Right atrium auricular region (tissue), 2 donors: ENCODE results near the gene ERG. TPM values are rescaled to one million over a fixed set of nuclear protein-coding genes. Genes with fewer than 3 reads are reported as not detected.

Source experiments
- DNase-seq: peaks from one replicate; pipeline ENCODE4 v3.0.0-alpha.2; 2019; ENCODE audit warnings: low spot score
- H3K27ac ChIP-seq, 2 donors: fragments of 200-600 bp; sonication (generic); 1 replicate in 1 of 2; 2 replicates in 1 of 2; pipeline ENCODE4 v1.5.1; 2016 to 2019
- H3K27me3 ChIP-seq, 2 donors: fragments of 200-600 bp; sonication (generic); one replicate each; pipeline versions ENCODE4 v1.5.1 to v1.6.0; 2017 to 2019
- H3K36me3 ChIP-seq: fragments of 200-600 bp; sonication (generic); one replicate; pipeline ENCODE4 v1.5.1; 2016
- H3K4me1 ChIP-seq, 2 donors: fragments of 200-600 bp; sonication (generic); one replicate each; pipeline versions ENCODE4 v1.5.1 to v1.6.0; 2017 to 2019
- H3K4me3 ChIP-seq, 2 donors: fragments of 200-600 bp; sonication (generic); 1 replicate in 1 of 2; 2 replicates in 1 of 2; pipeline ENCODE4 v1.5.1; 2017 to 2019; ENCODE audit warnings: mild to moderate bottlenecking in 1 of 2, moderate library complexity in 1 of 2
- H3K9me3 ChIP-seq, 2 donors: fragments of 200-600 bp; sonication (generic); one replicate each; pipeline ENCODE4 v1.5.1; 2019
- total RNA-seq, 2 donors: library from RNA; depleted of rRNA; stranded (reverse); fragments of >200 nt; gene quantifications; one replicate each; pipeline ENCODE4 v1.1.0, GENCODE V29; 2016
- TF ChIP-seq, protein P1 (sequence below), 2 donors: fragments of 200-600 bp; sonication (generic); IDR thresholded peaks; one replicate each; pipeline ENCODE4 v1.5.1; 2019; ENCODE audit warnings: antibody characterized with exemption in 2 of 2

ERG gene
- total RNA-seq, 2 donors from 2014 or later: 6.3 to 13.2 TPM

DNA sequence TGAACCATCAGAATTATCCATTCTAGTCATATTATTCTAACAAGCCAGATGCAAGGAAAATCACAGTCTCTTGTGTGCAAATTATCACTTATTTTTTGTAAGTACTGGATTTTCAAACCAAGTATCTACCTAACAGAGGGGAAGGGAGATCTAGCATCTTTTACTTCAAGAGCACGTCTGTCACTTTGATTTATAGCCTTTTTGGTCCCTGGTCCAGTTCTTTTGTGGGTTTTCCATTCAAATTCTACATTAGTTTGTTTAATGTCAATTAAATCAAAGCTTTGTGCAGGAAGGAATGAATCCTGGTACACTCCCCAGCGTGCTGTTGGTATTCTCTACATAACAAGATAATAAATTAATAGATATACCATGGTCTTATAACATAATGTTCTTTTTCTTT lies 43.6 kb downstream of the ERG start:
- no peaks in the 10 kb centered on the region for H3K27me3 ChIP-seq
- H3K9me3 ChIP-seq: no peaks in the 10 kb centered on the region
- TF ChIP-seq, protein P1, sequence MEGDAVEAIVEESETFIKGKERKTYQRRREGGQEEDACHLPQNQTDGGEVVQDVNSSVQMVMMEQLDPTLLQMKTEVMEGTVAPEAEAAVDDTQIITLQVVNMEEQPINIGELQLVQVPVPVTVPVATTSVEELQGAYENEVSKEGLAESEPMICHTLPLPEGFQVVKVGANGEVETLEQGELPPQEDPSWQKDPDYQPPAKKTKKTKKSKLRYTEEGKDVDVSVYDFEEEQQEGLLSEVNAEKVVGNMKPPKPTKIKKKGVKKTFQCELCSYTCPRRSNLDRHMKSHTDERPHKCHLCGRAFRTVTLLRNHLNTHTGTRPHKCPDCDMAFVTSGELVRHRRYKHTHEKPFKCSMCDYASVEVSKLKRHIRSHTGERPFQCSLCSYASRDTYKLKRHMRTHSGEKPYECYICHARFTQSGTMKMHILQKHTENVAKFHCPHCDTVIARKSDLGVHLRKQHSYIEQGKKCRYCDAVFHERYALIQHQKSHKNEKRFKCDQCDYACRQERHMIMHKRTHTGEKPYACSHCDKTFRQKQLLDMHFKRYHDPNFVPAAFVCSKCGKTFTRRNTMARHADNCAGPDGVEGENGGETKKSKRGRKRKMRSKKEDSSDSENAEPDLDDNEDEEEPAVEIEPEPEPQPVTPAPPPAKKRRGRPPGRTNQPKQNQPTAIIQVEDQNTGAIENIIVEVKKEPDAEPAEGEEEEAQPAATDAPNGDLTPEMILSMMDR (IDR thresholded peaks at IDR 0.05): no peak
- H3K27ac ChIP-seq: no peak overlapping the region
- H3K36me3 ChIP-seq: no peaks in the 10 kb centered on the region
- H3K4me3 ChIP-seq: no peak overlapping the region
- H3K4me1 ChIP-seq: no peaks in the 10 kb centered on the region
- DNase-seq: no peak

DNA sequence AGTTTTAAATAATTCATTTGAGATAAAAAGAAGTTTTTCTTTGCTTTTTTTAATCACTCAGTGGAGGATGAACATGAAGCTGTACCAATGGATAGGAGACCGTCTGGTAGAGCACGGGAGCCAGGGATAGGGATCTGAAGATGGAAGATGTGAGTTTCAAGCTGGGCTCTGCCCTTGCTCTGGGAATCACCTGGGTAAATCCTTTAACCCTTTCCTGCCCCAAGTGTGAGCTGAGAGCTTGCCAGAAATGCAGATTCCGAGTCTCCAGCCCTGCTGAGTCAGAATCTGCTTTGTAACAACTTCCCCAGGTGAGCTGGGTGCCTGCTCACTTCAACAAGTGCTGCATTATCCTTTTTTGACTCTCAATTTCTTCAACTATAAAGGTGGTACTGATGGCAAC lies 44.1 kb downstream of the ERG start:
- H3K36me3 ChIP-seq: no peaks in the 10 kb centered on the region
- no peak overlapping the region for H3K4me3 ChIP-seq
- no peak for DNase-seq
- peaks cover 0 to 2% of the 10 kb centered on the region in 2 donors for H3K4me1 ChIP-seq
- TF ChIP-seq, protein P1 (IDR thresholded peaks at IDR 0.05): no peak
- no peaks in the 10 kb centered on the region for H3K27me3 ChIP-seq
- H3K27ac ChIP-seq: no peak overlapping the region
- no peaks in the 10 kb centered on the region for H3K9me3 ChIP-seq

DNA sequence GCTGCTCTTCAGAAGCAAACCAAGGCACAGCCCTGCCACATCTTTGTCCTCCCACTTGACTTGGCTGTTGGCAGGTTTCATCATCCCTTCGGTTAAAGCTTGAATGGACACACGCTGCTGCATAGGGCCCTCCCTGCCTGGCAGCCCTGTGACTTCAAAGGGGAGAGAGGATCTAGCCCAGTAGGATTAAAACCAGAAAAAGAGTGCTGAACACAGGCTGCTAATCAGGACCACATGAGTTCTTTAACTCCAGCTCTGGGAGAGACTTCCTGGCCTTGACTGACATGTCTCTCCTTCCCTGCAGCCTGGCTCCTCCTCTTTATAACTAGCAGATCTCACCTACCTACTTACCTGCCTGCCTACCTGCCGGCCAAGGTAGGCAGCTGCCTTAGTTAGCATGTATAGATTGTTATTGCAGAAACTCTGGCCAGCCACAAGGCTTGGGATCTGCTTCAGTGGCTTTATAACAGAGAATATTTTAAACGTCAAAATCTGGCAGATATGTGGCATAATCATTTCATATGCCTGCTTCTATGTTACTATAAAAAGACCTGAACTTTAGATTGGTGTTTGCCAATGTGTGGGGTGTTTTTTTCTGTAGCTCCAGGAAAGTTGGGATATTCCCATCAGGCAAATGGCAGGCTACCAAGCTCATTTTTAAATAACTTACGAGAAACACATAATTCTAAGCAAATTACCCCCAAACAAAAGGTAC lies 49.4 kb downstream of the ERG start:
- TF ChIP-seq, protein P1 (IDR thresholded peaks at IDR 0.05): no peak
- no peak for DNase-seq
- Histone ChIP-seq H3K4me3 (no peak overlapping the region), H3K27me3 (no peaks in the 10 kb centered on the region), H3K27ac (no peak overlapping the region), H3K9me3 (no peaks in the 10 kb centered on the region), H3K36me3 (no peaks in the 10 kb centered on the region), H3K4me1 (peaks cover 0 to 22% of the 10 kb centered on the region in 2 donors)

DNA sequence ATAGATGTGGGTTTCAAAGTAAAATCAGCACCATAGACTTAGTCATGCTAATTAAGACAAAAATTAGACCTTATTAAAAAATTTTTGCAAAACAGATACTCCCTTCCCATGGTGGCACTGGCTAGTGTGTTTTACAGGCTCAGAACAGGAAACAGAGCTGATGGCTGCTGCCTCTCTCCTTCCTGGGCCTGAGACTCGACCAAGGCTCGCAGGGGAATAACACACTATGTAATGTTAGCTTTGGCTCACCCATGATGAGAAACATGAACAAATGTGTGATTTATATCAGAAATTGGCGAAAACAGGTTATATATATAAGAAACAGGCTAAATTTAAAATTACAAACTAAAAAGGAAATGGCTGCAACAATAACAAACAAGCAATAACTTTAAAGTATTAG lies 50.7 kb downstream of the ERG start:
- H3K9me3 ChIP-seq: no peaks in the 10 kb centered on the region
- H3K4me3 ChIP-seq: no peak overlapping the region
- DNase-seq: no peak
- TF ChIP-seq, protein P1 (IDR thresholded peaks at IDR 0.05): no peak
- no peaks in the 10 kb centered on the region for H3K36me3 ChIP-seq
- H3K27ac ChIP-seq: no peak overlapping the region
- no peaks in the 10 kb centered on the region for H3K27me3 ChIP-seq
- H3K4me1 ChIP-seq: peaks cover 0 to 22% of the 10 kb centered on the region in 2 donors

DNA sequence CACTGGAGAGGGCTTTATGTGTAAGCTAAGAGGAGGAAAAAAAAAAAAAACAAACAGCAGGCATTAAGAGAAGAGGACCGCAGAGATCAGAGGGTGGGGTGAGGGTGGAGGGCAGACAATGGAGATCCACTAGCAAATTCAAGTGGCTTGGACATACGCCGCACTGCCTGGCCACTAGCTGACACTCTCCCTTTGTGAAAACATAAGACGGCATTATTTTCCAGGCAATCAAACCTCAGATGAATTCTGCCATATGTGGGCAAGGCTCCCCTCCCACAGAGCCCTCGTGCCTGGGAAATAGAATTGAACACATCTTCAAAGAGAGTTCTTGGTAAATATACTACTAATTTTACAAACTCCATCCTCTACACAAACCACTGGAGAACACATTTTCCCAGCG lies 53.6 kb downstream of the ERG start:
- DNase-seq: no peak
- TF ChIP-seq, protein P1 (IDR thresholded peaks at IDR 0.05): no peak
- peaks cover 0 to 29% of the 10 kb centered on the region in 2 donors for H3K4me1 ChIP-seq

DNA sequence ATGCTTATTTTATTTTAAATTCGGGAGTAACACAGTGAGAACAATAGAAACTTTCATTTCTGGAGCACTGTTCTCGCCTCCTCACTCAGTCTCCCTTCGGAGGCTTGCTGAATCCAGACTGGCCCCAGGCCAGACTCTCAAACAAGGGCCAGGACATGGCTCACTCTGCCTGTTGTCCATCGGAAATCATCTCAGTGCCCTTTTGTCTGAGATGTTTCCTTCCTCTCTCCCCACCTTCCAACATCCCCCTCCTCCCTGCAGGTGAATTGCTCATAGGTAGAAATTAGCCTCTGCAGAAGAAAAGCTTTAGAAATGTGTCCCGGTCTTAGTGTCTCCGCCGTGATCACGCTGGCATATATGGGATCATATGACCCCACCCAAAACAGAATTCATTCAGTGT lies 55.2 kb downstream of the ERG start:
- Histone ChIP-seq H3K9me3 (no peaks in the 10 kb centered on the region), H3K27me3 (no peaks in the 10 kb centered on the region), H3K4me1 (peaks cover 0 to 30% of the 10 kb centered on the region in 2 donors), H3K27ac (no peak overlapping the region), H3K4me3 (no peak overlapping the region), H3K36me3 (no peaks in the 10 kb centered on the region)
- TF ChIP-seq, protein P1 (IDR thresholded peaks at IDR 0.05): no peak
- no peak for DNase-seq

More for the DNA sequence above, 53.6 kb downstream of the ERG start:
- no peaks in the 10 kb centered on the region for H3K36me3 ChIP-seq
- H3K9me3 ChIP-seq: no peaks in the 10 kb centered on the region
- no peaks in the 10 kb centered on the region for H3K27me3 ChIP-seq
- H3K27ac ChIP-seq: no peak overlapping the region
- no peak overlapping the region for H3K4me3 ChIP-seq
